Panc1 (cell line): ENCODE results near the gene CD40LG. TPM values are rescaled to one million over a fixed set of nuclear protein-coding genes. Genes with fewer than 3 reads are reported as not detected.

Source experiments
- ATAC-seq: fragments of 200-7000 bp; cut with Tn5 transposase; 2 replicates; pipeline ENCODE4 v1.9.1; 2020; ENCODE audit warnings: mild to moderate bottlenecking, moderate library complexity
- BruUV-seq: library from RNA; stranded (reverse); fragments of 400-500 nt; replicated peaks from 2 replicates; lab custom pipeline; 2021; lab: Mats Ljungman, UMichigan
- CTCF ChIA-PET: fragments of 300-600 bp; sonication (Branson Sonifier 250); formaldehyde crosslinking; loops from one replicate; lab custom pipeline; 2022; ENCODE audit warnings: antibody characterized with exemption; lab: Charles Lee
- POLR2A ChIA-PET: fragments of 300-600 bp; sonication (Branson Sonifier 250); formaldehyde crosslinking; loops from one replicate; lab custom pipeline; 2022; ENCODE audit warnings: antibody characterized with exemption; lab: Charles Lee
- DNase-seq: peaks from one replicate; pipeline ENCODE4 v3.0.0-alpha.2; 2010; ENCODE audit warnings: low read depth, low spot score
- H3K27ac ChIP-seq: 2 replicates; pipeline ENCODE4 v1.5.1; 2011; ENCODE audit warnings: mild to moderate bottlenecking, low read length, inconsistent platforms
- H3K27me3 ChIP-seq: fragments of 200-500 bp; sonication (Bioruptor generic); 2 replicates; pipeline ENCODE4 v1.6.0; 2014; ENCODE audit warnings: low read length, inconsistent platforms; ENCODE audit not compliant: control insufficient read depth, insufficient read depth
- H3K36me3 ChIP-seq: fragments of 200-500 bp; sonication (Bioruptor generic); 2 replicates; pipeline ENCODE4 v1.5.1; 2014; ENCODE audit warnings: inconsistent platforms, mild to moderate bottlenecking, low read length, moderate library complexity; ENCODE audit not compliant: control insufficient read depth, insufficient read depth
- H3K4me1 ChIP-seq: 2 replicates; pipeline ENCODE4 v1.5.1; 2011; ENCODE audit warnings: inconsistent platforms, mild to moderate bottlenecking, low read length, moderate library complexity; ENCODE audit not compliant: control insufficient read depth, insufficient read depth
- H3K4me3 ChIP-seq, 2 experiments: 2 replicates each; pipeline ENCODE4 v1.5.1; 2011 to 2012; ENCODE audit warnings: low read depth in 2 of 2, low read length in 2 of 2, mild to moderate bottlenecking in 2 of 2, inconsistent platforms in 1 of 2, moderate library complexity in 1 of 2
- H3K9me3 ChIP-seq: fragments of 200-500 bp; sonication (Bioruptor generic); 2 replicates; pipeline ENCODE4 v1.5.1; 2014; ENCODE audit warnings: low read depth, mild to moderate bottlenecking, inconsistent platforms, low read length, moderate library complexity; ENCODE audit not compliant: control insufficient read depth, insufficient read depth
- POLR2AphosphoS5 ChIP-seq: IDR thresholded peaks from 2 replicates; pipeline ENCODE4 v1.6.1; 2012; ENCODE audit warnings: mild to moderate bottlenecking, low read depth, low read length, moderate library complexity
- SIN3A ChIP-seq: IDR thresholded peaks from 2 replicates; pipeline ENCODE4 v1.6.1; 2012; ENCODE audit warnings: low read depth, mild to moderate bottlenecking, low read length, moderate library complexity, borderline replicate concordance; ENCODE audit not compliant: insufficient read depth
- TCF7L2 ChIP-seq: IDR thresholded peaks from 2 replicates; pipeline ENCODE4 v1.6.1; 2011; ENCODE audit warnings: mild to moderate bottlenecking, low read depth, low read length, inconsistent platforms
- in situ Hi-C: cut with HindIII; loops from 2 replicates; pipeline ENCODE4 v1.10.0; 2016; ENCODE audit warnings: low sequenced_read_pairs, low pct_unique_long_range_greater_than_20kb
- intact Hi-C: fragments of 100-400 bp; cut with micrococcal nuclease; formaldehyde crosslinking; loops from one replicate; pipeline ENCODE4 v1.10.0; 2022; ENCODE audit not compliant: unreplicated experiment
- total RNA-seq: library from RNA; stranded (reverse); gene quantifications from one replicate; pipeline ENCODE4 v1.2.1, GENCODE V29; 2021; ENCODE audit not compliant: unreplicated experiment
- TF ChIP-seq, protein P1 (sequence below), 2 experiments: IDR thresholded peaks; 2 replicates each; pipeline ENCODE4 v1.6.1; 2011 to 2012; ENCODE audit warnings: low read depth in 2 of 2, control low read depth in 1 of 2, low read length in 1 of 2, mild to moderate bottlenecking in 1 of 2, moderate library complexity in 1 of 2; ENCODE audit not compliant: insufficient read depth in 1 of 2
- TF ChIP-seq, protein P2 (sequence below): fragments of 450-650 bp; IDR thresholded peaks from 2 replicates; pipeline ENCODE4 v1.5.1; 2017; ENCODE audit warnings: mild to moderate bottlenecking

The CD40LG gene
- total RNA-seq, 1 experiment from 2014 or later, result not detected

DNA sequence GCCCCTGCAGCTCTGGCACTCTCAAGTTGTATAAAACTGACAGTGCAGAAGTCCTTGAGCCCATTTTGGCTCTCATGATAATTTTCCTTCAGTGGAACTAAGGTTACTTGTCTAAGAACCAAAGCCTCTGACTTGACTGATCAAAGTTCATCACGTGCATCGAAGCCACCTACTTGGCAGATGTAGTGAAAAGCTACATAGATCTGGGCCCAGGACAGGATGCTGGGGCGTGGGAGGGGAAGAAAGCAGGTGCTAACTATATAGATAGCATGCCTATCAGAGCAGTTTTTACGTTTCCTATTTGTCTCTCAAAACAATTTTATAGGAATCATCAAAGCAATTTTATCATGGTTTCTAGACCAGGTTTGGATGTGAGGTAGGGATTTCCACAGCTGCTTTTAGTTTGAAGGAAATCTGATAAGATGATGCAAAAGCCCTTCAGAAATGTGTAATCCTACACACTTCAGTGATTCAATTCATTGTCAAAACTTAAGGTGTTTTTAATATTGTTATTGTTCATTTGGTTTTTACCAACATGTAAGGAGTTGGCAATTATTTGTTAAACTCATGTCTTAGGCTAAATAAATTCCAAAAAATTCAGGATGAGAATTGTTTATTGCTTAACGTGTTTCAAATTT is 1.2 kb upstream of the CD40LG start:
- Histone ChIP-seq H3K9me3 (no peaks in the 10 kb centered on the region), H3K4me1 (no peaks in the 10 kb centered on the region), H3K36me3 (no peaks in the 10 kb centered on the region), H3K4me3 (no peak overlapping the region), H3K27me3 (peaks cover 2% of the 10 kb centered on the region; the same call in 1 of the 2 replicates), H3K27ac (no peak overlapping the region)
- intact Hi-C loops (no loop called here), in situ Hi-C loops (no loop called here)
- no TSS peak for BruUV-seq
- DNase-seq (no peak), ATAC-seq (no peak)
- no peak for TF ChIP-seq POLR2AphosphoS5
- TF ChIP-seq, protein P1, sequence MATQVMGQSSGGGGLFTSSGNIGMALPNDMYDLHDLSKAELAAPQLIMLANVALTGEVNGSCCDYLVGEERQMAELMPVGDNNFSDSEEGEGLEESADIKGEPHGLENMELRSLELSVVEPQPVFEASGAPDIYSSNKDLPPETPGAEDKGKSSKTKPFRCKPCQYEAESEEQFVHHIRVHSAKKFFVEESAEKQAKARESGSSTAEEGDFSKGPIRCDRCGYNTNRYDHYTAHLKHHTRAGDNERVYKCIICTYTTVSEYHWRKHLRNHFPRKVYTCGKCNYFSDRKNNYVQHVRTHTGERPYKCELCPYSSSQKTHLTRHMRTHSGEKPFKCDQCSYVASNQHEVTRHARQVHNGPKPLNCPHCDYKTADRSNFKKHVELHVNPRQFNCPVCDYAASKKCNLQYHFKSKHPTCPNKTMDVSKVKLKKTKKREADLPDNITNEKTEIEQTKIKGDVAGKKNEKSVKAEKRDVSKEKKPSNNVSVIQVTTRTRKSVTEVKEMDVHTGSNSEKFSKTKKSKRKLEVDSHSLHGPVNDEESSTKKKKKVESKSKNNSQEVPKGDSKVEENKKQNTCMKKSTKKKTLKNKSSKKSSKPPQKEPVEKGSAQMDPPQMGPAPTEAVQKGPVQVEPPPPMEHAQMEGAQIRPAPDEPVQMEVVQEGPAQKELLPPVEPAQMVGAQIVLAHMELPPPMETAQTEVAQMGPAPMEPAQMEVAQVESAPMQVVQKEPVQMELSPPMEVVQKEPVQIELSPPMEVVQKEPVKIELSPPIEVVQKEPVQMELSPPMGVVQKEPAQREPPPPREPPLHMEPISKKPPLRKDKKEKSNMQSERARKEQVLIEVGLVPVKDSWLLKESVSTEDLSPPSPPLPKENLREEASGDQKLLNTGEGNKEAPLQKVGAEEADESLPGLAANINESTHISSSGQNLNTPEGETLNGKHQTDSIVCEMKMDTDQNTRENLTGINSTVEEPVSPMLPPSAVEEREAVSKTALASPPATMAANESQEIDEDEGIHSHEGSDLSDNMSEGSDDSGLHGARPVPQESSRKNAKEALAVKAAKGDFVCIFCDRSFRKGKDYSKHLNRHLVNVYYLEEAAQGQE (IDR thresholded peaks at IDR 0.05; ENCODE audit: insufficient read depth in 1 of 2, low read depth in 2 of 2, low read length in 1 of 2), result no peak
- no peak for TF ChIP-seq SIN3A
- TF ChIP-seq, protein P2, sequence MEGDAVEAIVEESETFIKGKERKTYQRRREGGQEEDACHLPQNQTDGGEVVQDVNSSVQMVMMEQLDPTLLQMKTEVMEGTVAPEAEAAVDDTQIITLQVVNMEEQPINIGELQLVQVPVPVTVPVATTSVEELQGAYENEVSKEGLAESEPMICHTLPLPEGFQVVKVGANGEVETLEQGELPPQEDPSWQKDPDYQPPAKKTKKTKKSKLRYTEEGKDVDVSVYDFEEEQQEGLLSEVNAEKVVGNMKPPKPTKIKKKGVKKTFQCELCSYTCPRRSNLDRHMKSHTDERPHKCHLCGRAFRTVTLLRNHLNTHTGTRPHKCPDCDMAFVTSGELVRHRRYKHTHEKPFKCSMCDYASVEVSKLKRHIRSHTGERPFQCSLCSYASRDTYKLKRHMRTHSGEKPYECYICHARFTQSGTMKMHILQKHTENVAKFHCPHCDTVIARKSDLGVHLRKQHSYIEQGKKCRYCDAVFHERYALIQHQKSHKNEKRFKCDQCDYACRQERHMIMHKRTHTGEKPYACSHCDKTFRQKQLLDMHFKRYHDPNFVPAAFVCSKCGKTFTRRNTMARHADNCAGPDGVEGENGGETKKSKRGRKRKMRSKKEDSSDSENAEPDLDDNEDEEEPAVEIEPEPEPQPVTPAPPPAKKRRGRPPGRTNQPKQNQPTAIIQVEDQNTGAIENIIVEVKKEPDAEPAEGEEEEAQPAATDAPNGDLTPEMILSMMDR, result no peak
- no peak for TF ChIP-seq TCF7L2
- CTCF ChIA-PET, result no interaction called here
- POLR2A ChIA-PET, result no interaction called here

DNA sequence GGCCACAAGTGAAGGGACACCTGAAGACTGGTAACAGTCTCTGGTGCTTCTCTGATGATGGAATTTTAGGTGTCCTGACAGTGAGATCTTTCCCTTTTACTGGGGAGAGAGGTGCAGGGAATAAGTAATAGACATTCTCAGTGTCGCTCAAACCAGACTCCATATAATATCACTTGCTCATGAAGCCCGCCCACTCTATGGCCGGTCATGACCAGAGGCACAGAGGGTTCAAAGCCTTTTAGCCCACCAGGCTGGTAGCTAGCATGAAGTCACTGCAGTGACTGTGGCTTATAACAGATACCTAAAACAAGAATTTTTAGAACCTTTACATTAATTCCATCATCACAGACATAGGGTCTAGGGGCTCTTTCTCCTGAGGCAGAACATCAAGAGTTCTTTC is 2.9 kb downstream of the CD40LG start:
- ChIA-PET CTCF (no interaction called here), POLR2A (no interaction called here)
- Histone ChIP-seq H3K4me1 (no peaks in the 10 kb centered on the region), H3K9me3 (no peaks in the 10 kb centered on the region), H3K4me3 (no peak overlapping the region), H3K36me3 (no peaks in the 10 kb centered on the region), H3K27me3 (peaks cover 6% of the 10 kb centered on the region), H3K27ac (no peak overlapping the region)
- ATAC-seq (no peak), DNase-seq (no peak)
- intact Hi-C loops, result no loop called here
- in situ Hi-C loops, result no loop called here
- BruUV-seq, result no TSS peak
- TF ChIP-seq SIN3A, result no peak
- TF ChIP-seq, protein P2, result no peak
- no peak for TF ChIP-seq TCF7L2
- TF ChIP-seq, protein P1 (IDR thresholded peaks at IDR 0.05; ENCODE audit: insufficient read depth in 1 of 2, low read depth in 2 of 2, low read length in 1 of 2), result no peak
- no peak for TF ChIP-seq POLR2AphosphoS5
